ENCODE measurements around the gene SLC9A9.

Gene SLC9A9

GRCh38 chr3:143586576-143586975 is 261.7 kb downstream of the SLC9A9 start:
- no peak for DNase-seq

GRCh38 chr3:143585720-143586456 is 262.4 kb downstream of the SLC9A9 start:
- DNase-seq, result peak; percentile 82

GRCh38 chr3:143584474-143584873 is 263.8 kb downstream of the SLC9A9 start:
- no peak for DNase-seq

GRCh38 chr3:143581972-143582722 is 266.1 kb downstream of the SLC9A9 start:
- DNase-seq, result no peak

- no peak for DNase-seq
Observed at GRCh38 chr3:143578810-143579435, 269.3 kb downstream of the SLC9A9 start.

GRCh38 chr3:143576568-143577270 is 271.5 kb downstream of the SLC9A9 start:
- no peak for DNase-seq

GRCh38 chr3:143574933-143575332 is 273.3 kb downstream of the SLC9A9 start:
- DNase-seq, result no peak

GRCh38 chr3:143573610-143574303 is 274.5 kb downstream of the SLC9A9 start:
- no peak for DNase-seq

GRCh38 chr3:143571548-143571947 is 276.7 kb downstream of the SLC9A9 start:
- DNase-seq, result no peak

- no peak for DNase-seq
Observed at GRCh38 chr3:143567823-143568222, 280.4 kb downstream of the SLC9A9 start.

- peak; percentile 61 for DNase-seq
Observed at GRCh38 chr3:143565951-143566350, 282.3 kb downstream of the SLC9A9 start.

GRCh38 chr3:143563786-143564185 is 284.5 kb downstream of the SLC9A9 start:
- DNase-seq, result no peak

GRCh38 chr3:143562789-143563188 is 285.5 kb downstream of the SLC9A9 start:
- DNase-seq, result no peak

- no peak for DNase-seq
Observed at GRCh38 chr3:143559296-143559695, 289.0 kb downstream of the SLC9A9 start.

- no peak for DNase-seq
Observed at GRCh38 chr3:143552851-143553250, 295.4 kb downstream of the SLC9A9 start.

- peak; percentile 55 for DNase-seq
Observed at GRCh38 chr3:143551761-143552160, 296.5 kb downstream of the SLC9A9 start.

GRCh38 chr3:143548861-143549497 is 299.3 kb downstream of the SLC9A9 start:
- DNase-seq, result no peak

GRCh38 chr3:143548393-143548792 is 299.9 kb downstream of the SLC9A9 start:
- DNase-seq, result no peak

GRCh38 chr3:143538577-143538981 is 309.7 kb downstream of the SLC9A9 start:
- no peak for DNase-seq

GRCh38 chr3:143538061-143538460 is 310.2 kb downstream of the SLC9A9 start:
- DNase-seq, result no peak

GRCh38 chr3:143536817-143537535 is 311.3 kb downstream of the SLC9A9 start:
- DNase-seq, result no peak
